ENCODE results near the gene PSMB11.
A peak's percentile ranks its signal among the peaks of the same experiment; 100 is the strongest.

PSMB11 gene

DNA sequence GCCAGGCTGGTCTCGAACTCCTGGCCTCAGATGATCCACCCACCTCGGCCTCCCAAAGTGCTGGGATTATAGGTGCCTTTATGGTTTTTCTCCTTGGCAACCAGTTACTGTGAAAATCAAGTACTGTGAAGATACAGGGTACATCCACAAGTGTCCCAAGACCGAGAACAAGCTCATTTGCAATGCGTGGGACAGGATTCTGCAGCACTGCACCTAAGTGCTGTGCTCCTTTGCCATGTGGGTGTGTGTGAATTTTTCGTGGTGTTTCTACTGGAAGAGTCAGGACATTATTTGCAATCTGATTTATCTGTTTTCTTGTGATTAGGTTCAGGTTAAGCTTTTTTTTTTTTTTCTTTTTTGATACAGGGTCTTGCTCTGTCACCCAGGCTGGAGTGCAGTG lies 24.9 kb upstream of the PSMB11 start:
- no peak for DNase-seq

DNA sequence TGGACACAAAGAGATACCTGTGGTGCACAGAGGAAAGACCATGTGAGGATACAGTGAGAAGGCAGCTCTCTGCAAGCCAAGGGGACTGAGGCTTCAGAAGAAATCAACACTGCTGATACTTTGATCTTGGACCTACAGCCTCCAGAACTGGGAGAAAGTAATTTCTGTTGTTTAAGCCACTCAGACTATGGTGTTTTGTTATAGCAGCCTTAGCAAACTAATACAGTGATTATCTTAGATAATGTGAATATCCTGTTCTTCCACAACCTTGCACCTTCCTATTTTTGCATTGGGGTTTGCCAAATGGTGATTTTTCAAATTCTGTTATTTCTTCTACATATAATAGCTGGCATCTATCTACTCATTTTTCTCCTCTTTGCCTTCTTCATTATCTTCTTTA lies 23.9 kb upstream of the PSMB11 start:
- no peak for DNase-seq

DNA sequence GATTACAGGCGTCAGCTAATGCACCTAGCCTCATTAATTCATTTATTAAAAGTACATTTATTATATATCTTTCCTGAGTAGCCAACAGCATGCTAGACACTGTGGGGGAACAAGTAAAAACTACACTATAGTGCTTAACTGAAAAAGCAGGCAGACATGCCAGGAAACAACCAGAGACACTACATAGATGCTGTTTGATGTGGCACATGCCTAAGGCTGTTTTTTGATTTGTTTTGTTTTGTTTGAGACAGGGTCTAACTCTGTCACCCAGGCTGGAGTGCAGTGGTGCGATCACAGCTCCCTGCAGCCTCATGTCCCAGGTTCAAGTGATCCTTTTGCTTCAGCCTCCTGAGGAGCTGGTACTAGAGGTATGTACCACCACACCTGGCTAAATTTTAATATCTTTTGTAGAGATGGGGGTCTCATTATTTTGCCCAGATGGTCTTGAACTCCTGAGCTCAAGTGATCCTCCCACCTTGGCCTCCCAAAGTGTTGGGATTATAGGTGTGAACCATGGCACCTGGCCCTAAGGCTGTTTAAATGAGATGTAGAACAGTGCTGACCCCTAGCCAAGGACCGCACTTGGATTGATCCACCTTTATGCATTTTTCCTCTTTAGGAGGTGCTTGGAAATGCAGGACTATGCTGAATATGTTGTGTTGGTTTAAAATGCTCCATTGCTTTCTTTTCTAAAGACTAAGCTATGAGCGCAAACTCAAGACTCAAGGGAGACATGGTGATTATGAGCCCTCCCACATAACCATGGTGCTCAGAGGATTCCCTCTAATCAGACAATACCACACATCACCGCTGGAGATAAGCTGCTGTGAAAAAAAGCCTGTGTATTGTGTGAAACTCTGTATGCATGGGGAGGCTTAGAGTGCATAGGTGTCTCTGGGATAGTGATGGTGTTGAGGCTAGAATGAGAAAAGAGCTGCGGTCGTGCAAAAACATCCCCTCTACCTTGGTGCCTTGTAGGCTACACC lies 21.6 kb upstream of the PSMB11 start:
- no peak for DNase-seq

DNA sequence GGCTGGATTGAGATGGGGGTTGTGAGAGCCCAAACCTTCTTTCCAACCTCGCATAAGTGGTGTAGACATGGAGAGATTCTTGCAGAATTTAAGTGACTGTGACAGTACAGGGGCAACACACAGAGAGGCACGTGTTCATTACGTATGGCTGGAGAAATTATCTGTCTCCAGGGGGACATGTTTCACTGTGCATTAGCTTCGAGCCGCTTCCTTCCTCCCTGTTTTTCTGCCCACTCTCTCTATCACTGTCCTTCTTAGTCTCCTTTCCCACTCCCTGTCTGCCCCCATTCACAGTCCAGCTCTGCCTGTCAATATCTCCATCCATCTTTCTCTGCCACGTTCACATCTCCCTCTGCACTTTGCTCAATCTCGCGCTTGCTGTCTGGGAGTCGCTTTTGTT lies 20.6 kb upstream of the PSMB11 start:
- no peak for DNase-seq

DNA sequence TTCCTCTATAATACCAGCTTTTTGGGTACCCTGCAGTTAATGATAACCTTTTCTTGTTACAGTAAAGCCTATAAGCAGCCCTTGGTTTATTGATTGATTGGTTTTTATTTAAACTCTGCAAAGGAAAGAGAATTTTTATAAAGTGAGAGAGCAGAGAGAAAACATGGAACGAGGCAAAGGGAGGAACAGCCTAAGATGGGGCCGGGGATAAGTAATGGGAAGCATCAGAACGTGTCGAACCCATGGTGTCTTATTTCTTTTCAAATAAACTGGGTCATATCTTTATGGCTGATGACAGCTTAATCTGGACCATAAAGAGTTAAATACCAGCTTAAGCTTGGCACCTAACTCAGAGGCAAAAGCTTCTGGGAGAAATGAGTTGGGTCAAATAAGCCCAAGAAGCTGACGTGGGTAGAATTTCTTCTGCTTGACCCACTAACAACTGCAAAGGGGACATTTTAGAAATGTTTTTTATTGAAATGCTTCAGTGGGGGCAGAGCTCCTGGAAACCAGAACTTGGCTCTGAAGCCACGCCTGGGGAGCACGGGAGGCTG lies 20.0 kb upstream of the PSMB11 start:
- no peak for DNase-seq

DNA sequence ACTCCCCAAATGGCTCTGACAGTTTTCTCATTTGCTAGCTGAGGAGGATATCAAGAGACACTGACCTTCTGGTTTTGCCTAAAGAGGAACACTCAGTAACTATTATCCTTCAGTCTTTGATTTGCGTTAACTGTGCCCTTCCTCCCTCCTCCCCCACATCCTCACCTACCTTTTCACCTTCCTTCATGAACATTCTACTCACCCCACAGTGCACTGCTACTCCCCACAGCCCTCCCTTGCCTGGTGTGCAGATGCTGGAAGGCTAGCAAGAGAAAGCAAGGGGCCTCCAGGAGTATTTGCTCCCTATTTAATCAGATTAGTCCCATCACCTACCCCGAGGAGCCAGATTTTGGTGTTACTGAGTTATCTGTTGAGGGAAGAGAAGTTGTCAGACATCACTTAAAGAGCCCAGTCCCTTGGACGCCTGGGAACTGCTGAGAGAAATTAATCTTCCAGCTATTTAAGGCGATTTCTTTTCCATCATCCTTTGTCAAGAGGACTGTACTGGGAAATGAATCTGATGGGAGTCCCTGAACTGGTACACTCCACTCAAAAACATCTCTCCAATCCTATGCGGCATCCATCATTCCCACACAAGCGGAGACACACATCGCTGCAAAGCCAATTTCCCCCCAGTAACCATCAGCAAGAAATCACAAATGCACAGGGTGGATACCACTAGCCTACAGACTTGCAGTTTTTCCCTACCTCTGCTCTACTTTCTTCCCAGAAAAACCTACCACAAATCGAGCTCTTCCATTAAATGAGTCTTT lies 18.8 kb upstream of the PSMB11 start:
- no peak for DNase-seq

DNA sequence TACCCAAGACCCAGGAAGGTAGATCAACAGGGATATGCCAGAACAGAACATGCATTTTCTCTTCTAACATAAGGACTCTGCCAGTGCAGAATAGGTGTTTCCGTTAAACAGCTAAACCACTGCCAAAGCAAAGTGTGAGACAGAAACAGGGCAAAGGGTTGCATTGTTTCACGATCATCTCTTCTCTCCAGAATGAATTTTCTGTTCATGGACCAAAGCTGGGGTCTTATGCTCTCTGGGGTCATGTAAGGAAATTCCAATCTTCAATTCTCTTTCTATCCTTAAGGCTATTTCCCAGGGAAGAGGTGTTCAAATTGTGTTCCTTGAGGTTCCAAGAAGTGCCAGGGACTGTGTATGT lies 18.2 kb upstream of the PSMB11 start:
- DNase-seq, result no peak

DNA sequence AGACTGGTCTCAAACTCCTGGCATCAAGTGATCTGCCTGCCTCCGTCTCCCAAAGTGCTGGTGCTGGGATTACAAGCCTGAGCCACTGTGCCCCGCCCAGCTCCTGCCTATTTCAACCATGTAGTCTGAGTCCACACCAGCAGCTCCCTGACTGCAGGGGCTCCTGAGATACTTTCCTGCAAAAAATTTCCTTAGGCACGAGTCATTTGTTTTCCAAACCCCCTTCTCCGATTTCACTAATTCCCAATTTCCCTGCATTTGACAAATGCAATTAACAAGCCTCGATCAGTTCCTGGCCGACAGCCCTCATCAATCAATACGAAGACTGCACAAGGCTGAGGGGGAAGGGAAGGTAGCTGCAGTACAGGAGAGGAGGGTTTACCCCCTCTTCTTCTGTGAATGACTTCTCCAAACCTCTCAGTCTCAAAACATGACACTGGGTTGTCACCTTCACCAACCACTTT lies 17.4 kb upstream of the PSMB11 start:
- DNase-seq, result no peak

DNA sequence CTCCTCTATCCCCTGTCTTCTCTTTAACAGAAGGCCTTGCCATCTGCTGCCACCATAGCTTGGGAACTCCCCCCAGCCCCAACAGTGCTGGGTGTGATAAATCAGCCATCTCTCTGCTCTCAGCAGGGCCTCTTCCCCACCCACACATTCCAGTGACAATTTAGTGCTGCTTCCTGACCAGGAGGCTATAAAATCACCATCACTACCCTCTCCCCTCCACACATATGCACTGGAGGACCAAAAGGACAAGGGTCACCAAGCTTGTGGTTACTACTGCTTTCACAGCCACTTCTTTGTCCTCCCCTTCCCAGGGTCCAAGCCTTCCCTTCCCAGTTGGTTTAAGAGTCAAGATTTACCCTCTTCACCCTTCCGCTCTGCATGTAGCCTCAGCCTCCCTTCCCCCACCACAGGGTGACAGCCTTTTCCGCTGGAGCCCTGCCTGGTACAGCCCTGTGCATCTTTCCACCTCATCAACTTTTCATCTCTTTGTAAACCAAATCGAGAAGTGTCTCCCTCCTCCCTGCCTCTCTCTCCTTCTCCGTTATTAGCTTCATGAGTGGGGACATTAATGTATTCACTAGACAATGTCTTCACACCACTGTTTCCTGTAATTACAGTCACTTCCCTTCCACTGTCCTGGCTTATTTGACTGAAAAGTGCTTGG lies 16.7 kb upstream of the PSMB11 start:
- DNase-seq, result no peak

DNA sequence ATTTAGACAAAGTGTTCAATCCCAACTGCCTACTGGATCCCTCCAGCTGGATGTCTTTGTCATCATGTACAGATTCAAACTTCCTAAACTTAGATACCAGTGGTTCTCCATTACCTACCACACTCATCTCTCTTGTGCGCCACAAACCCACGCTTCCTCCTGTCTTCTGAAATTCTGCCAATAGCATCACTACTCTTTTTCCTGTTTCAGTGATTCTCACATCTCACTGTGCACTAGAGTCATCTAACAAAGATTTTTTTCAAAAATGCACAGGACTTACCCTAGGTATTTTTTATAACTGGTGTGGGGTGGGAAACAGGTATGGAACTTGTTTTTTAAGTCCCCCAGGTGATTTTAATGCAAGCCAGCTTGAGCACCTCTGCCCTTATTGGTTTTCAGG lies 13.2 kb upstream of the PSMB11 start:
- peak in 1 of 2 experiments; percentile 30 for DNase-seq

DNA sequence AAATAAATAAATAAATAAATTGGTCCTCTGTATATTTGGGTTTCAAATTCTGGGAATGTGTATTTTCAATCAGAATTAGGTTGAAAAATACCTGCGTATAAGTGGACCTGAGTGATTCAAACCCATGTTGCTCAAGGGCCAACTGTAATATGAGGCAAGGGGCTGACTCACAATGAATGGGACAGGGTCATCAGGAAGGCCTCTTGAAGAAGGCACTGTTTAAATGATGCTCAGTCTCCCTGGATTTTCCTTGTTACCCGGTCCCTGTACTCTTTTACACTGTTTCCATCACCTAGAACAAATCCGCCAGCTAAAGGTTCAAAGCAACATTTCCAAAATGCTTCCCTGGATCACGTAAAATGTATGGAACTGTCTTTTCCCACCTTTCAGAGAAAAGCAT lies 11.1 kb upstream of the PSMB11 start:
- no peak for DNase-seq

DNA sequence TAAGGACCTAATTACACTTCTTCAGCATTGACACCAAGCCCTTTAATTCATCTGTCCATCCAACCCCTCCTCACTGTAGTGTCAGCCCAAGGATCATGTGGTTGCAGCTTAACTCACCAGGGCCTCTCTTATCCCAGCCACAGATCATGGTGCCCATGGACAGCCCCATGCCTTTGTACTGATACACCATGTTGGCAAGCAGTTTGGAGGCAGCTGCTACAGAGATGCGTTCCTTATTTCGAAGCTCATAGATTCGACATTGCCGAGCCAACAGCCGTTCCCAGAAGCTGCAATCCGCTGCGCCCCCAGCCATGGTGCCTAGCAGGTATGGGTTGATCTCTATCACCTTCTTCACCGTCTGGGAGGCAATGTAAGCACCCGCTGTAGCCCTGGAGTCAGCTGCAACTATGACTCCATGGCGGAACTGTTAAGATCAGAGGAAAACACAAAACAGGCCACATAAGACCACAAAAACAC lies 8.7 kb upstream of the PSMB11 start:
- no peak for DNase-seq

DNA sequence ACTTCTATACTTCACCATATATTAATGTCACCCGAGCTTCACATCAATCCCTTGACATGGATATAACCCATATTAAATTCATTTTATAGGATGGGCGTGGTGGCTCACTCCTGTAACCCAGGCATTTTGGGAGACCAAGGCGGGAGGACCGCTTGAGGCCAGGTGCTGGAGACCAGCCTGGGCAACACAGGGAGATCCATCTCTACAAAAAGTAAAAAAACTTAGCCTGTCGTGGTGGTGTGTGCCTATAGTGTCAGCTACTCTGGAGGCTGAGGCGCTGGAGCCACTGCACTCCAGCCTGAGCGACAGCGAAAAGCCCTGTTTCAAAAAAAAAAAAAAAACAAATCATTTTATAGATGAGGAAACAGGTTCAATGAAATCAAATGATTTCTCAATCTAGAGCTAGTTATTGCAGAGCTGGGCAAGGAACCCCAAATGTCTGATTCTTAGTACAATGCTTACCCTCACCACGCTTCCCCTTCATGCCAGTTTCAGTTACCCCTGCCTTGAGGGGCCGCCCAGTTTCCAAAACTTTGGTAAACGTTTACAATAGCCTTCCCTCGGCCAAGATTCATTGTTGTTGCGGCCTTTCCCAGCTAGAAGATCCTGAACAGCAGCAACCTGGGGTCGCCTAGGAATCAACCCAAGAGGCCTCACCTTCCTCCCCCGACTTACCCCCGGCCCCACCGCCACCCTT lies 8.1 kb upstream of the PSMB11 start:
- DNase-seq, result no peak

DNA sequence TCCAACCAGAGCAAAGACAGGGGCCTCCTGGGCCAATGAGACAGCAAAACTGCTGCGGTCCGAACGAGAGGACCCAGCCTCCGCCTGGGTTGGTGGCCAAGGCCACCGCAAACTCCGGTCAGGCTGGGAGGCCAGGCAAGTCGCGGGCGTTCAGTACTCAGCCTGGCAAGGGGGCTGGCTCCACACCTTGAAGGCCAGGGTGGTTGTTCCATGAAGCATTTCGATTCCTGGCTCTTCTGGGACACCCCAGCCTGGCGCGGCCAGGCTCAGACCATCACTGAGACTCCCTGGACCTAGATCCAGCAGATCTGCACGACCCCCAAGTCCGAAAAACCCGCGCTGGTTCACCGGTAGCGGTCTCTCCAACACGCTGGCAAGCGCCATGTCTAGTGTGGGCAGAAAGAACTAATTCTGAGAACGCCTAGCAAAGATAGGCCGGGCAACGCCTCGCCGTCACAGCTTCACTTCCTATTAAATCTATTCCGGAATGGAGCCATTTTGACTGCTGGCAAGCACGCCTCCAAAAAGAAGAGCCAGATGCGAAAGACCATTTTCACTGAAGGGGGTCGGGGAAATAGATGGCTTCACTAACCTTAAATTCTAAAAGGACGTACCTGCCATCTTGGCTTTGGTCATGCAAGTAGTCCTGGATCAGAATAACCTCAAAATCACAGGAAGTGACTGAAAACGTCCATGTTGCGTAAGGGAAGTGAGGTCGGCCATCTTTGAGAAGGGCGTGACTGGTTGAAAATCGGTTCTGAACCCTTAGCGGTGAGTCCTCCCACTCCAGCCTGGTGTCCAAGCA lies 7.3 kb upstream of the PSMB11 start, which contains the start of gene PSMB5:
TSS of gene PSMB5 (minus strand) at position 403 of the 805 bp plus-strand sequence. CDS start at position 384, 19 bp downstream.
- DNase-seq, result peak; percentile 74 to 91

DNA sequence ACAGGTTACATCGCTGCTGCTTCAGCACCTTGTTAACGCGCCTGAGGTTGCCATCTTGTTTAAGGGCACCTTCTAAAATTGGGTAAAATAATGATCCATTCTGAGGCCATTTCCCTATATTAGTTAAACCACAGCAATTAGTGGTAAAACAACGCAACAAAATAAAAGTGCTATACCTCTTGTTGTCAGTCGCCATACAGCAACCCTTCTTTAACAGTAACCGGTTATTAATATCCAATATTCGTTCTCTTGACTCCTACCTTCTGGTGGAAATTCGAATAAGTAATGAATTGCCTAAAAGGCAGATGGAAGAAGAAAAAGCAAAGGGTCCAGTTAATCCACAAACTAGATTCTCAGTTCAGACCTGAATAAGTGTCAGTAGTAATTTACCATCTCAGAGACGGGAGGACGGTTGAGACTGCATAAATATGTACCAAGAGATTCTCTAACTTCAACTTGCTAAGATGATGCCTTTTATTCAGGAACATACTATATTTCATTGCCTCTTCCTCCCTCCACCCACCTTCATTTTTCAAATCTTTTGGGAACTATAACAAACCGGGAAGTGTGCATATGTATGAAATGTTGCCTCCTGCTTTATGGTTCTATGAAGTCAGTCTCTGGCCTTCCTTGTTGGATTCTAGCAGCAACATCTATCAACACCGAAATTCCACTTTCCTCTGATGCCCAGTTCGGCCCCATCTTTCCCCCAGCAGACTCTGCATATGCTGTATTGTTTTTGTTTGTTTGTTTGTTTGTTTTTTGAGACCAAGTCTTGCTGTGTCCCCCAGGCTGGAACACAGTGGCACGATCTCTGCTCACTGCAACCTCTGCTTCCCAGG lies 6.5 kb upstream of the PSMB11 start:
- DNase-seq, result no peak

DNA sequence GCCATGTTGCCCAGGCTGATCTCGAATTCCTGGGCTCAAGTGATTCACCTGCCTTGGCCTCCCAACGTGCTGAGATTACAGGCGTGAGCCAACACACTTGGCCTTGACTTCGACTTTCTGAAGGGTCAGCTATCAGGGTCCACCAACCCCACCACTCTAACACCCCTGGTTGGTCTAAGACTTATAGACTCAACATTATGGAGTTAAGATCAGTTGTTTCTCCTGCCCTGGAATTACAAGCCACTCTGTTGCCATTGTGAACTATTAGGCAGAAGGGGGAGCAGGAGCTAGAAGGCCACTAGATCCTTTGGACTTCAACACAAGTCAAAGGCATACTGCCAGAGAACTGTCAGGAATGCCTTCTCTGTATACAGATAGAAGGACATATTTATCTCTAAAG lies 1.9 kb upstream of the PSMB11 start:
- no peak for DNase-seq

DNA sequence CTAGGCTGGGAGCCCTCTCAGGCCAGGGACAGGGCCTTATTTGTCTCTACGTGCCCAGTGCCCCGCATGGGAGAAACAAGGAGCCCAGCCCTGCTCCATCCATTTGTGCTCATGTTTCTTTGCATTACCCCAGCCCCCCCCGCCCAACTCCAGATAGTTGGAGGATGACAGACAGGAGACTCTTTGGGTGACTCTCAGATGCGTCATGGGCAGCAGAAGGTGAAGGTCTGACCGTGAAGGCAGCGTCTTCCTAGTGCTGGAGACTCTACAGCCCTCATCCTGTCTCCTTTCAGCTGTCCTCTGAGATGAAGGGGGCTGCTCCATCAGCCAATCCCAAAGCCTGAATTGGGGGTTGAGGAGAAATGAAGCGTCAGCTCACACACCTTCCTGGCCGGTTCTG lies 283 bp upstream of the PSMB11 start:
- DNase-seq, result no peak

DNA sequence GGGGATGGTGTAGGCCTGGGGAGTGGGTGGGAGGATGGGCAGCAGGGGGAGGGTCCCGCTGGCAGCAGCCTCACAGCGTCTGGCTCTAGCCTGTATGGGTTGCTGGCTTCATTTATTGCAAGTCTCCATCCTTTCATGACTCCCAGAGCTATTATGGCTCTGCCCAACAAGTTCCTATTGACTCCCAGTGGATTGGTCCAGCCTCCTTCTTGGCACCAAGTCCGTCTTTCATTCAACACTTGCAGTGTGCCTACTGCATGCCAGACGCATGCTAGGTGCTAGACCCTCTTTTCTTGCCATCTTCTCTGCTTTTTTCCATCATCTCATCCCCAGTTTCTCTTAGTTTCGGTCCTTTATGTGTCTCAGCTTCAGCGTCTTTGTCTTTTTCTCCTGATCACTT lies 1.1 kb downstream of the PSMB11 start:
- DNase-seq, result no peak

DNA sequence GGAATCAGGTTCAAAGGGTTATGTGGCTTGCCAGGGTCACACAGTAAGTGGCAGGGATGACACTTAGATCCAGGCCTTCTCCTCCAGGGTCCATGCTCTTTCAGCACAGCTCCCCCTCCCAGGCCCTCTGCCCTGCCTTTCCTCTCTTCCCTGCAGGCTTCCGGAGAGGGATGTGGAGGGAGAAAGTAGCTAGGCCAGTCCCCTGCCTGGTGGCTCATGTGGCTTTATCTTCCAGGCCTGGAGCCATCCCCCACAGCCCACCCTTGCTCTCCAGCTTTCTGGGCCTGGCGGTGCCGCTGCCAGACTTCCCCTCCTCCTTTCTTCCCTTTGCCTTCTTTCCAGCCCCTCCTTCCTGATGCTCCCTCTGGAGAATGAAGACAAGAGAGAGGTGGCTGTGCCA lies 1.7 kb downstream of the PSMB11 start:
- DNase-seq, result no peak

DNA sequence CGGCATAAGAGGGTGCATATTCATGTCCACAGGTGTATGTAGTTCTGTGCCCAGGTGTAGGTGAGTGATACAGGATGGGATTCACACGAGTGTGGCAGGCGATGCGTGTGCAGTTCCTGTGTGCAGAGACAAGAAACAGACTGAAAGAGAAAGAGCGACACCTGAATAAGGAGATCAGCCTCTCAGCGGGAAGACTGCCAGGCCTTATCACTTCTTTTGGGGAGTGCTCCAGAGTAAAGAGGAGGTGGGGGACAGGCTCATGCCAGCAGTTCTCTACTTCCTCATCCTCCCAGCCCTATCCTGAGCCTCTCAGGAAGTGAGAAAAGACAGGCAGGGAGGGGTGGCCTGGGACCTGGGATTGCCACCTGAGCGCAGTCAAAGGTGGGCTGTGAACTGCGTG lies 2.8 kb downstream of the PSMB11 start:
- DNase-seq, result no peak
